ENCODE measurements around the gene BTN1A1.

The BTN1A1 gene

GRCh38 chr6:26514984-26515383 is 14.9 kb downstream of the BTN1A1 start (continued):
- TF ChIP-seq ZSCAN18 (tag by site-specific recombination; IDR thresholded peaks at IDR 0.05), result no peak

GRCh38 chr6:26516481-26517427 is 16.7 kb downstream of the BTN1A1 start:
- no peaks in the 10 kb centered on the region for H3K36me3 ChIP-seq (ENCODE audit: control insufficient read depth in 2 of 2, insufficient read depth in 1 of 2, low read length in 2 of 2)
- POLR2A ChIA-PET, result interaction anchor here (0.7 kb wide), 1 partner anchor 15 kb away, joined by 4 read pairs; no protein-coding TSS in a partner anchor
- TF ChIP-seq ZNF514 (tag by site-specific recombination; IDR thresholded peaks at IDR 0.05), result no peak
- TF ChIP-seq ZSCAN4 (tag by site-specific recombination; IDR thresholded peaks at IDR 0.05), result peak; percentile 27; the same call in 1 of the 2 replicates
- TF ChIP-seq ZNF664 (tag by site-specific recombination; IDR thresholded peaks at IDR 0.05), result peak; percentile 88
- CTCF ChIA-PET, result no interaction called here
- no peak overlapping the region for H3K4me3 ChIP-seq (ENCODE audit: low read depth, low read length)
- no peak overlapping the region for H3K27ac ChIP-seq (ENCODE audit: extremely low read depth, low read depth, low read length)
- H3K9me3 ChIP-seq (ENCODE audit: control insufficient read depth, insufficient read depth, low read depth, low read length), result no peaks in the 10 kb centered on the region
- 0 out of 2 replicates have a peak, but pooled peaks cover 2% of the 10 kb centered on the region for H3K4me1 ChIP-seq (ENCODE audit: control insufficient read depth, insufficient read depth, low read length)

DNA sequence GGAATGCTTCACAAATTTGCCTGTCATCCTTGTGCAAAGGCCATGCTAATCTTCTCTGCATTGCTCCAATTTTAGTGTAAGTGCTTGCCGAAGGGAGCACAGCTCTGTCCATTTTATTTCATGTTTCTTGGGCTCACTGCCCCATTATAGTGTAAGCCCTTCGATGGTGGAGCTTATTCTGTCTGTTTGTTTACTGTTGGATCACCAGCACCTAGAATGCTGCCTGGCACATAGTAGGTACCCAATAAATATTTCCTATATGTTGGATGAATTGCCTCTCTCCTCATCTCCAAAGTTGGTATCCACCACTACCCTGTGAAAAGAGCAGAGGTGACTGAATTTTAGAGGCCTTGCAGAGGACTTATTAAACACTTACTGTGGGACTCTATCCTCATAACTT is 19.3 kb downstream of the BTN1A1 start:
- Histone ChIP-seq H3K27ac (ENCODE audit: extremely low read depth, low read depth, low read length) (no peak overlapping the region), H3K36me3 (ENCODE audit: control insufficient read depth in 2 of 2, insufficient read depth in 1 of 2, low read length in 2 of 2) (no peaks in the 10 kb centered on the region), H3K4me3 (ENCODE audit: low read depth, low read length) (no peak overlapping the region), H3K4me1 (ENCODE audit: control insufficient read depth, insufficient read depth, low read length) (0 out of 2 replicates have a peak, but pooled peaks cover 2% of the 10 kb centered on the region), H3K9me3 (ENCODE audit: control insufficient read depth, insufficient read depth, low read depth, low read length) (no peaks in the 10 kb centered on the region)
- POLR2A ChIA-PET, result interaction anchor here (1.1 to 1.5 kb wide), 2 partner anchors 18 to 396 kb away, joined by 3 to 4 read pairs; partner anchors contain the start of gene HMGN4
- TF ChIP-seq ZNF843 (tag by site-specific recombination; IDR thresholded peaks at IDR 0.05) (no peak), ZNF184 (tag by site-specific recombination; IDR thresholded peaks at IDR 0.05) (no peak), ZNF324 (tag by site-specific recombination; IDR thresholded peaks at IDR 0.05) (no peak), ZBTB11 (tag by site-specific recombination; conservative IDR thresholded peaks at IDR 0.05; ENCODE audit: low read depth) (no peak)
- CTCF ChIA-PET, result interaction anchor here (1.2 to 1.5 kb wide), 2 partner anchors 17 to 178 kb away, joined by 5 to 6 read pairs; no protein-coding TSS in a partner anchor

DNA sequence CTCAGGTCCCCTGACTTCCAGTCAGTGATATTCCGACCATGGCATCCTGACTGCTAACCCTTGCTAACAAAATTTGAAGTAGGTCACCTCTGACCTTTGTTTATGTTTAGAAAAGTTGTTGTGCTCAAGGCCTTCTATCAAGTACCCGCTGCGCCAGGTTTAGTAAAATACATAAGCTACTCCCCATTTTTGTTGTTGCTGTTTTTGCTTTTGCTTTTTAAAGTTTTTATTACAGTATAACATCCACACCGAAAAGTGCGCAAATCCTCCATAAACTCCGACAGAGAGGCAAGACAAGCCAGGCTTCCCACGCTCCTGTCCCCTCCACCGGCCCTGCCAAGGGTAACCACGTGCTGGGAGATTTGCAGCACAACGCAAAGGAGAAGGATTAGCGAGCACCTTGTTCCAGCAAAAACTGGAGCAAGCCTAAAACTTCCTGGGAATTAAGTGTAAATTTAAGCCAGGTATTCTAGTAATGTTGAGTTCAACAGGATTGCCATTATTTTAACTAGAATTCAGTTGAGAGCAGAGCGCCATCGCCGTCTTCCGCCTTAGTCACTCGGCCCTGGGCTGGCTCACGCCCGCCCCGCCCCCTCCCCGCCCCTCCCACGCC is 20.2 kb downstream of the BTN1A1 start:
- Histone ChIP-seq H3K9me3 (ENCODE audit: control insufficient read depth, insufficient read depth, low read depth, low read length) (no peaks in the 10 kb centered on the region), H3K4me3 (ENCODE audit: low read depth, low read length) (peak overlapping the region; percentile 43), H3K36me3 (ENCODE audit: control insufficient read depth in 2 of 2, insufficient read depth in 1 of 2, low read length in 2 of 2) (no peaks in the 10 kb centered on the region), H3K27ac (ENCODE audit: extremely low read depth, low read depth, low read length) (peak overlapping the region; percentile 57; the same call in 1 of the 2 replicates), H3K4me1 (ENCODE audit: control insufficient read depth, insufficient read depth, low read length) (0 out of 2 replicates have a peak, but pooled peaks cover 2% of the 10 kb centered on the region)
- CTCF ChIA-PET, result interaction anchor here (0.6 to 2.7 kb wide), 3 partner anchors 20 to 179 kb away, joined by 3 to 10 read pairs (median 5); partner anchors contain the start of gene BTN1A1
- POLR2A ChIA-PET, result interaction anchor here (0.6 to 3.1 kb wide), 6 partner anchors 13 to 397 kb away, joined by 3 to 13 read pairs (median 6); partner anchors contain the start of gene HMGN4
- no peak for TF ChIP-seq ZNF555 (tag by site-specific recombination; conservative IDR thresholded peaks at IDR 0.05)
- TF ChIP-seq ZNF211 (tag by site-specific recombination; IDR thresholded peaks at IDR 0.05; ENCODE audit: low read depth), result no peak
- no peak for TF ChIP-seq ZNF624 (tag by site-specific recombination; IDR thresholded peaks at IDR 0.05)
- no peak for TF ChIP-seq ZSCAN4 (tag by site-specific recombination; IDR thresholded peaks at IDR 0.05)
- no peak for TF ChIP-seq ZBTB48 (tag by site-specific recombination; IDR thresholded peaks at IDR 0.05)
- TF ChIP-seq ZEB2 (tag by site-specific recombination; IDR thresholded peaks at IDR 0.05), result no peak
- TF ChIP-seq MZF1 (tag by site-specific recombination; IDR thresholded peaks at IDR 0.05; ENCODE audit: borderline replicate concordance), result no peak
- TF ChIP-seq ZNF654 (tag by site-specific recombination; IDR thresholded peaks at IDR 0.05; ENCODE audit: low read depth), result no peak
- TF ChIP-seq HOXD13 (CRISPR knock-in tag; IDR thresholded peaks at IDR 0.05; ENCODE audit: borderline replicate concordance), result no peak
- no peak for TF ChIP-seq ZBTB26 (tag by site-specific recombination; optimal IDR thresholded peaks at IDR 0.05)
- TF ChIP-seq SP2 (tag by site-specific recombination; IDR thresholded peaks at IDR 0.05), result peak; percentile 18; the same call in 1 of the 2 replicates
